ENCODE measurements around the gene CNIH2.

- TF ChIP-seq CTCF (conservative IDR thresholded peaks at IDR 0.05; ENCODE audit: low read length) = no peak
- no peak for TF ChIP-seq EZH2phosphoT487 (IDR thresholded peaks at IDR 0.05; ENCODE audit: borderline replicate concordance)
These were observed 26.2 kb upstream of the CNIH2 start for GRCh38 chr11:66251809-66252208.

All from Loucy (cell line).